H1 (cell line): ENCODE data around the gene UBE2D2. TPM values are rescaled to one million over a fixed set of nuclear protein-coding genes. Genes with fewer than 3 reads are reported as not detected.

Experiments used
- ASH2L ChIP-seq: fragments of 200-600, 300-600 bp; sonication (generic); IDR thresholded peaks from one replicate; pipeline ENCODE4 v1.7.1; 2017; ENCODE audit warnings: low read length
- BACH1 ChIP-seq: IDR thresholded peaks from 2 replicates; pipeline ENCODE4 v1.6.1; 2012; ENCODE audit warnings: low read length, improper control_type of control experiment
- CHD7 ChIP-seq: fragments of 300-600 bp; sonication (generic); IDR thresholded peaks from 2 replicates; pipeline ENCODE4 v1.7.1; 2012; ENCODE audit warnings: low read length, moderate library complexity, mild to moderate bottlenecking, inconsistent platforms; ENCODE audit not compliant: insufficient replicate concordance
- GABPA ChIP-seq: IDR thresholded peaks from 2 replicates; pipeline ENCODE4 v1.6.1; 2011; ENCODE audit warnings: mild to moderate bottlenecking, low read length, moderate library complexity, borderline replicate concordance; ENCODE audit not compliant: insufficient read depth
- KDM1A ChIP-seq: fragments of 200-600, 300-600 bp; sonication (generic); IDR thresholded peaks from 2 replicates; pipeline ENCODE4 v1.7.1; 2016; ENCODE audit warnings: mild to moderate bottlenecking, low read length, borderline replicate concordance
- MAFK ChIP-seq: IDR thresholded peaks from 2 replicates; pipeline ENCODE4 v1.6.1; 2012; ENCODE audit warnings: low read depth, mild to moderate bottlenecking, improper control_type of control experiment, low read length
- RAD21 ChIP-seq, 2 experiments: IDR thresholded peaks in 1 of 2; conservative IDR thresholded peaks in 1 of 2; 2 replicates each; pipeline ENCODE4 v1.6.1; 2011; ENCODE audit warnings: low read depth in 2 of 2, low read length in 2 of 2, improper control_type of control experiment in 1 of 2, inconsistent platforms in 1 of 2, mild to moderate bottlenecking in 1 of 2, moderate library complexity in 1 of 2
- SIN3A ChIP-seq, 2 experiments: IDR thresholded peaks in 1 of 2; conservative IDR thresholded peaks in 1 of 2; 2 replicates each; pipeline ENCODE4 v1.6.1; 2011 to 2012; ENCODE audit warnings: low read length in 2 of 2, improper control_type of control experiment in 1 of 2, low read depth in 1 of 2, mild to moderate bottlenecking in 1 of 2
- polyA plus RNA-seq, 7 experiments: library from polyadenylated mRNA; depleted of rRNA in 3 of 7; stranded (reverse) in 5 of 7; unstranded in 2 of 7; fragments of >200 nt in 5 of 7; fragments of 200-250 nt in 2 of 7; gene quantifications; 1 replicate in 5 of 7; 2 replicates in 1 of 7; 4 replicates in 1 of 7; pipeline versions ENCODE4 v1.2.1 to v1.2.3, GENCODE V29; 2011 to 2013; ENCODE audit warnings: missing spikeins in 2 of 7, mixed read lengths in 2 of 7
- total RNA-seq: library from RNA; stranded (reverse); fragmentation: NEBNext Ultra II Directional; extraction: Animal tissue kit (Norgen Biotek cat#: 25700); gene quantifications from 2 replicates; pipeline ENCODE4 v1.2.1, GENCODE V29; 2021

The UBE2D2 gene
- total and polyA plus RNA-seq, 2 of the 8 experiments (the other 6 are each of a cell fraction or from before 2014, with no cell fraction given): 66.9 to 203 TPM

- TF ChIP-seq CHD7: no peak
- TF ChIP-seq MAFK: no peak
- TF ChIP-seq RAD21 (IDR thresholded peaks at IDR 0.05 in 1 of 2, conservative IDR thresholded peaks at IDR 0.05 in 1 of 2; ENCODE audit: low read depth in 2 of 2, low read length in 2 of 2): no peak
- no peak for TF ChIP-seq SIN3A (conservative IDR thresholded peaks at IDR 0.05 in 1 of 2, IDR thresholded peaks at IDR 0.05 in 1 of 2; ENCODE audit: low read depth in 1 of 2, low read length in 2 of 2)
- no peak for TF ChIP-seq BACH1
- no peak for TF ChIP-seq KDM1A
- no peak for TF ChIP-seq ASH2L
- no peak for TF ChIP-seq GABPA
- TF ChIP-seq, all 59 proteins: peak for 0
Measured at GRCh38 chr5:139665626-139666025, 104.5 kb downstream of the UBE2D2 start (continued).
